Embryonic facial prominence (tissue), 1 donor: Measurements from ENCODE around the gene LPP.

ENCODE experiments used
- DNase-seq: peaks from one replicate; pipeline ENCODE4 v3.0.0-alpha.2; 2016; ENCODE audit errors: extremely low spot score

The LPP gene

GRCh38 chr3:188827576-188827975 lies 673.6 kb downstream of the LPP start:
- no peak for DNase-seq

GRCh38 chr3:188829130-188829529 lies 675.2 kb downstream of the LPP start:
- no peak for DNase-seq

GRCh38 chr3:188829576-188829975 lies 675.6 kb downstream of the LPP start:
- DNase-seq = no peak

GRCh38 chr3:188830893-188831292 lies 676.9 kb downstream of the LPP start:
- no peak for DNase-seq

- DNase-seq = no peak
These were observed 678.2 kb downstream of the LPP start for GRCh38 chr3:188832146-188832545.

GRCh38 chr3:188832961-188833721 lies 679.2 kb downstream of the LPP start:
- DNase-seq = peak; percentile 56

GRCh38 chr3:188834349-188834748 lies 680.4 kb downstream of the LPP start:
- DNase-seq = no peak

- no peak for DNase-seq
These were observed 685.3 kb downstream of the LPP start for GRCh38 chr3:188839187-188839695.

- DNase-seq = no peak
These were observed 686.3 kb downstream of the LPP start for GRCh38 chr3:188840290-188840689.

GRCh38 chr3:188841906-188842305 lies 687.9 kb downstream of the LPP start:
- no peak for DNase-seq

GRCh38 chr3:188842639-188843038 lies 688.7 kb downstream of the LPP start:
- DNase-seq = no peak

GRCh38 chr3:188844096-188844495 lies 690.1 kb downstream of the LPP start:
- DNase-seq = no peak

GRCh38 chr3:188845514-188845913 lies 691.6 kb downstream of the LPP start:
- no peak for DNase-seq

- DNase-seq = no peak
These were observed 695.0 kb downstream of the LPP start for GRCh38 chr3:188848947-188849346.

GRCh38 chr3:188853856-188854771 lies 700.2 kb downstream of the LPP start:
- DNase-seq = peak; percentile 9

GRCh38 chr3:188854772-188855149 lies 700.8 kb downstream of the LPP start:
- no peak for DNase-seq

GRCh38 chr3:188855675-188856074 lies 701.7 kb downstream of the LPP start:
- no peak for DNase-seq

- DNase-seq = no peak
These were observed 706.2 kb downstream of the LPP start for GRCh38 chr3:188860147-188860546.

GRCh38 chr3:188861842-188862744 lies 708.1 kb downstream of the LPP start:
- DNase-seq = no peak

GRCh38 chr3:188863999-188864406 lies 710.0 kb downstream of the LPP start:
- DNase-seq = peak; percentile 24

GRCh38 chr3:188867691-188868265 lies 713.8 kb downstream of the LPP start:
- DNase-seq = no peak
